OCI-LY3 (cell line): ENCODE measurements around the gene UGCG.
A peak's percentile ranks its signal among the peaks of the same experiment; 100 is the strongest.

ENCODE experiments used
- H2AFZ ChIP-seq: fragments of 200-600, 300-600 bp; shearing (Covaris generic); 2 replicates; pipeline ENCODE4 v1.6.0; 2014; ENCODE audit warnings: antibody characterized with exemption, low read depth, low read length
- H3K27ac ChIP-seq: fragments of 200-600, 300-600 bp; sonication (generic); 2 replicates; pipeline ENCODE4 v1.5.1; 2014; ENCODE audit warnings: mild to moderate bottlenecking, low read length, moderate library complexity, mixed read lengths
- H3K27me3 ChIP-seq: fragments of 200-600, 300-600 bp; sonication (generic); 2 replicates; pipeline ENCODE4 v1.6.1; 2014; ENCODE audit warnings: low read depth, low read length, mixed read lengths
- H3K36me3 ChIP-seq: fragments of 200-600, 300-600 bp; sonication (generic); replicated peaks from 2 replicates; pipeline ENCODE3; 2014; ENCODE audit warnings: low read depth, low read length, mixed read lengths
- H3K4me1 ChIP-seq: fragments of 300-600, 200-600 bp; sonication (generic); 2 replicates; pipeline ENCODE4 v1.6.1; 2014; ENCODE audit warnings: low read length, mixed read lengths
- H3K4me2 ChIP-seq: fragments of 200-600, 300-600 bp; sonication (generic); 2 replicates; pipeline ENCODE4 v1.6.1; 2014; ENCODE audit warnings: low read length, mixed read lengths
- H3K4me3 ChIP-seq: fragments of 300-600, 200-600 bp; sonication (generic); 2 replicates; pipeline ENCODE4 v1.5.1; 2014; ENCODE audit warnings: antibody characterized with exemption, mild to moderate bottlenecking, low read length, moderate library complexity
- H3K79me2 ChIP-seq: fragments of 300-600, 200-600 bp; shearing (Covaris generic); 2 replicates; pipeline ENCODE4 v1.6.1; 2014; ENCODE audit warnings: mild to moderate bottlenecking, low read length, mixed read lengths
- H3K9ac ChIP-seq: fragments of 300-600, 200-600 bp; shearing (Covaris generic); 2 replicates; pipeline ENCODE4 v1.6.0; 2014; ENCODE audit warnings: mild to moderate bottlenecking, low read length, moderate library complexity
- H3K9me3 ChIP-seq: fragments of 200-600, 300-600 bp; shearing (Covaris generic); 2 replicates; pipeline ENCODE4 v1.6.1; 2014; ENCODE audit warnings: low read length, mixed read lengths; ENCODE audit not compliant: insufficient read depth
- H4K20me1 ChIP-seq: fragments of 200-600, 300-600 bp; sonication (generic); 2 replicates; pipeline ENCODE4 v1.6.1; 2016; ENCODE audit warnings: low read length, mixed read lengths; ENCODE audit not compliant: insufficient read depth
- CTCF ChIP-seq: fragments of 200-600, 300-600 bp; sonication (generic); IDR thresholded peaks from 2 replicates; pipeline ENCODE4 v1.5.1; 2014; ENCODE audit warnings: antibody characterized with exemption, low read length, low read depth
- EZH2phosphoT487 ChIP-seq: fragments of 200-600 bp; shearing (Covaris generic); IDR thresholded peaks from 2 replicates; pipeline ENCODE4 v1.6.1; 2018; ENCODE audit warnings: antibody characterized with exemption, mixed run types, low read depth

Gene UGCG

GRCh38 chr9:111904891-111905291, 8.3 kb downstream of the UGCG start:
- Histone ChIP-seq H3K9ac (no peak overlapping the region), H3K4me3 (no peak overlapping the region), H4K20me1 (peaks cover 100% of the 10 kb centered on the region), H3K4me1 (peaks cover 76% of the 10 kb centered on the region), H3K27ac (no peak overlapping the region), H3K36me3 (peaks cover 53% of the 10 kb centered on the region), H3K9me3 (0 out of 2 replicates have a peak, but pooled peaks cover 4% of the 10 kb centered on the region), H2AFZ (no peak overlapping the region), H3K79me2 (peaks cover 100% of the 10 kb centered on the region), H3K27me3 (no peaks in the 10 kb centered on the region), H3K4me2 (no peak overlapping the region)
- no peak for TF ChIP-seq CTCF
- TF ChIP-seq EZH2phosphoT487, result no peak

- Histone ChIP-seq H3K36me3 (peaks cover 37% of the 10 kb centered on the region), H3K9me3 (0 out of 2 replicates have a peak, but pooled peaks cover 1% of the 10 kb centered on the region), H3K9ac (no peak overlapping the region), H3K27ac (no peak overlapping the region), H3K4me2 (peak overlapping the region; percentile 15), H2AFZ (no peak overlapping the region), H3K4me1 (peaks cover 65% of the 10 kb centered on the region), H4K20me1 (peaks cover 98% of the 10 kb centered on the region), H3K79me2 (peaks cover 99% of the 10 kb centered on the region), H3K27me3 (no peaks in the 10 kb centered on the region), H3K4me3 (no peak overlapping the region)
- TF ChIP-seq CTCF, result no peak
- no peak for TF ChIP-seq EZH2phosphoT487
Measured at GRCh38 chr9:111907147-111907546, 10.5 kb downstream of the UGCG start.

DNA sequence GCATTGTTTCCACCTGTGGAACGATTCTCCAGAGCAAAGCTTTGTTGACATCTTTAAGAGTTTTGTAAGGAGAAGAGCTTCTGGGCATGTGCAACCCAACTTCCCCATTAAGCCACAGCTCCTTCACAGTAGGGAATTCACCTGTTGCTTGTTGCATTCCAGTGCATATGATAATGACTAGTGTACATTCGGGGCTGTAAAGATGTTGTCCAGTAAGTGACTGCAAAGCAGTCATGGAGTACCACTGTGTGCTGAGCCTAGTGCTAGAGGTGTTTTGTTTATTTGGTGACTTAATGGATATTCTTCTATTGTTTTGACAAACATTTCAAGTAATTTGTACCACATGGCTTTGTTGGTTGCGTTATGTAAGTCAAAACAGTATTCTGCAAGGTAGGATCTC, 12.8 kb downstream of the UGCG start:
- Histone ChIP-seq H3K27me3 (no peaks in the 10 kb centered on the region), H3K4me1 (peaks cover 72% of the 10 kb centered on the region), H3K79me2 (peaks cover 99% of the 10 kb centered on the region), H2AFZ (no peak overlapping the region), H3K4me2 (peak overlapping the region; percentile 49), H4K20me1 (peaks cover 97% of the 10 kb centered on the region), H3K9me3 (no peaks in the 10 kb centered on the region), H3K9ac (no peak overlapping the region), H3K36me3 (peaks cover 22% of the 10 kb centered on the region), H3K4me3 (peak overlapping the region; percentile 11; the same call in 1 of the 2 replicates), H3K27ac (no peak overlapping the region)
- TF ChIP-seq EZH2phosphoT487 (no peak), CTCF (no peak)

DNA sequence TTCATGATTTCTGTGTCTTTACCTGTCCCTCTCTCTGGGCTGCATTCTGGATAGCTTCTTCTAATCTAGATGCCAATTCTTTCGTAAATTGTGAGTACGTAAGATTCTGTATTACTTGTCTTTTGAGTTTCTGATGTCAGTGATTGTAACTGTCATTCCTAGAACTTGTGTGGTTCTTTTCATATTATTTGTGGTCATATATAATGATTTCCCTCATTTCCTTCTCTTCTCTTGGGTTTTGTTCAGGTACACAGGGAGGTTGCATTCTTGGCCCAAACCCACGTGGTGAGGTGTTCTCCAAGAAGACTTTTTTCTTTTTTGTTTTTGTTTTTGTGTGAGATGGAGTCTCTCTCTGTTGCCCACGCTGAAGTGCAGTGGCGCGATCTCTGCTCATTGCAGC, 13.8 kb downstream of the UGCG start:
- H4K20me1 ChIP-seq, result peaks cover 97% of the 10 kb centered on the region

More for the DNA sequence above, 13.8 kb downstream of the UGCG start:
- no peak overlapping the region for H3K4me3 ChIP-seq
- H3K79me2 ChIP-seq, result peaks cover 99% of the 10 kb centered on the region
- H3K4me2 ChIP-seq, result peak overlapping the region; percentile 49
- H3K4me1 ChIP-seq, result peaks cover 78% of the 10 kb centered on the region
- peaks cover 18% of the 10 kb centered on the region for H3K36me3 ChIP-seq
- H2AFZ ChIP-seq, result no peak overlapping the region
- 0 out of 2 replicates have a peak overlapping the region, but pooled peaks have one; percentile 1 for H3K27ac ChIP-seq
- no peak for TF ChIP-seq CTCF
- no peak for TF ChIP-seq EZH2phosphoT487
- H3K9me3 ChIP-seq, result no peaks in the 10 kb centered on the region
- H3K27me3 ChIP-seq, result no peaks in the 10 kb centered on the region
- H3K9ac ChIP-seq, result no peak overlapping the region
